ENCODE data around the gene SLC2A13. TPM values are rescaled to one million over a fixed set of nuclear protein-coding genes. Genes with fewer than 3 reads are reported as not detected.
"Not testable (repeated sequence)": the region's sequence is repeated elsewhere in the genome, so short reads cannot be mapped to it uniquely, and the experiment has no call there.

The SLC2A13 gene
- total RNA-seq, 1 donor from 2014 or later: 5.6 TPM

- H3K4me1 Mint-ChIP-seq: no peaks in the 10 kb centered on the region
- no peaks in the 10 kb centered on the region for H3K27me3 Mint-ChIP-seq (ENCODE audit: low read depth)
- no peak for TF ChIP-seq CTCF (conservative IDR thresholded peaks at IDR 0.05)
- peaks cover 10% of the 10 kb centered on the region for H3K36me3 Mint-ChIP-seq (ENCODE audit: low read depth)
- H3K9me3 Mint-ChIP-seq: peaks cover 6% of the 10 kb centered on the region
- no peak overlapping the region for H3K27ac Mint-ChIP-seq (ENCODE audit: unreplicated experiment)
- no peak for DNase-seq (ENCODE audit: low read depth, low spot score)
- H3K4me3 Mint-ChIP-seq: no peak overlapping the region
Measured at GRCh38 chr12:39866135-39866534, 239.7 kb downstream of the SLC2A13 start.

GRCh38 chr12:39860695-39861094, 245.2 kb downstream of the SLC2A13 start:
- no peaks in the 10 kb centered on the region for H3K27me3 Mint-ChIP-seq (ENCODE audit: low read depth)
- H3K36me3 Mint-ChIP-seq (ENCODE audit: low read depth): peaks cover 7% of the 10 kb centered on the region
- H3K4me1 Mint-ChIP-seq: no peaks in the 10 kb centered on the region
- H3K9me3 Mint-ChIP-seq: peaks cover 4% of the 10 kb centered on the region
- no peak for TF ChIP-seq CTCF (conservative IDR thresholded peaks at IDR 0.05)
- DNase-seq (ENCODE audit: low read depth, low spot score): no peak
- H3K27ac Mint-ChIP-seq (ENCODE audit: unreplicated experiment): no peak overlapping the region
- no peak overlapping the region for H3K4me3 Mint-ChIP-seq

- no peak for DNase-seq (ENCODE audit: low read depth, low spot score)
- Mint-ChIP-seq H3K4me3 (no peak overlapping the region), H3K4me1 (no peaks in the 10 kb centered on the region), H3K27ac (ENCODE audit: unreplicated experiment) (no peak overlapping the region), H3K27me3 (ENCODE audit: low read depth) (no peaks in the 10 kb centered on the region), H3K9me3 (peaks cover 3% of the 10 kb centered on the region), H3K36me3 (ENCODE audit: low read depth) (peaks cover 7% of the 10 kb centered on the region)
- no peak for TF ChIP-seq CTCF (conservative IDR thresholded peaks at IDR 0.05)
Measured at GRCh38 chr12:39853003-39853402, 252.9 kb downstream of the SLC2A13 start.

GRCh38 chr12:39852346-39852745, 253.5 kb downstream of the SLC2A13 start:
- H3K27ac Mint-ChIP-seq (ENCODE audit: unreplicated experiment): no peak overlapping the region
- H3K27me3 Mint-ChIP-seq (ENCODE audit: low read depth): no peaks in the 10 kb centered on the region
- no peak for DNase-seq (ENCODE audit: low read depth, low spot score)
- H3K36me3 Mint-ChIP-seq (ENCODE audit: low read depth): peaks cover 7% of the 10 kb centered on the region
- no peak for TF ChIP-seq CTCF (conservative IDR thresholded peaks at IDR 0.05)
- H3K9me3 Mint-ChIP-seq: peaks cover 3% of the 10 kb centered on the region
- peaks cover under 1% of the 10 kb centered on the region for H3K4me1 Mint-ChIP-seq
- H3K4me3 Mint-ChIP-seq: no peak overlapping the region

- not testable (repeated sequence) for H3K27ac Mint-ChIP-seq (ENCODE audit: unreplicated experiment); H3K4me1 Mint-ChIP-seq; H3K36me3 Mint-ChIP-seq (ENCODE audit: low read depth); DNase-seq (ENCODE audit: low read depth, low spot score); H3K9me3 Mint-ChIP-seq; H3K4me3 Mint-ChIP-seq; H3K27me3 Mint-ChIP-seq (ENCODE audit: low read depth)
Measured at GRCh38 chr12:39848218-39848617, 257.7 kb downstream of the SLC2A13 start.

GRCh38 chr12:39846971-39847650, 258.8 kb downstream of the SLC2A13 start:
- H3K36me3 Mint-ChIP-seq (ENCODE audit: low read depth): peaks cover 3% of the 10 kb centered on the region
- no peak for DNase-seq (ENCODE audit: low read depth, low spot score)
- no peak overlapping the region for H3K4me3 Mint-ChIP-seq
- no peaks in the 10 kb centered on the region for H3K27me3 Mint-ChIP-seq (ENCODE audit: low read depth)
- no peak for TF ChIP-seq CTCF (conservative IDR thresholded peaks at IDR 0.05)
- H3K4me1 Mint-ChIP-seq: peaks cover 4% of the 10 kb centered on the region
- H3K27ac Mint-ChIP-seq (ENCODE audit: unreplicated experiment): no peak overlapping the region
- no peaks in the 10 kb centered on the region for H3K9me3 Mint-ChIP-seq
